Measurements from ENCODE around the gene IRAK2. TPM values are rescaled to one million over a fixed set of nuclear protein-coding genes. Genes with fewer than 3 reads are reported as not detected.
"Not testable (repeated sequence)": the region's sequence is repeated elsewhere in the genome, so short reads cannot be mapped to it uniquely, and the experiment has no call there.

IRAK2 gene
- total RNA-seq, 5 donors from 2014 or later (not counting 1 experiment from before 2014, with no cell fraction given): 2.9 to 5.0 (median 3.7) TPM

DNA sequence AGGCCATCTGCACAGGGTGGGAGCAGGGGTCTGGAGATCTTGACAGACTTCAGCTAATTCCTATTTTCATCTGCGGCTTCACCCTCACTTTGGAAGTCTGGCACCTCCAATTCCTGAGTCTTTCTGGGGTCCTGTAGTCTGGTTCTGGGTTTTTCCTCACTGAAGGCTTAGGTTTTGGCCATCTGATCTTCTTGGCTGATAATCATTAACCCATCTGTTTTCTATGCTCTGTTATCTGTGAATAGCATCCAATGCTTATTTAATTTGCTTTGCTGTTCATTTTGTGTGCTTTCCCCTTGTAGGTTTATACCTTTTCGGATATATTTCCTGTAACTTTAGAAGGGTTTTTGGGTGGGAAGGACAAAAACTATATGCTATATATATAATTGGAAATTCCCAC is 101.1 kb downstream of the IRAK2 start:
- DNase-seq (no peak), ATAC-seq (replicated peaks in 1 of 4) (no peak)
- no peaks in the 10 kb centered on the region for H3K27me3 Mint-ChIP-seq
- ChIA-PET POLR2A (interaction anchor here in 1 of 2 donors (0.6 to 0.7 kb wide), 2 partner anchors 15 to 22 kb away, joined by 5 to 9 read pairs; no protein-coding TSS in a partner anchor), CTCF (interaction anchor here in 1 of 2 donors (0.7 kb wide), 1 partner anchor 66 kb away, joined by 8 read pairs; no protein-coding TSS in a partner anchor)
- no CpG with 5 or more reads among the region's 2 CpGs for WGBS (ENCODE audit: insufficient coverage)
- H3K36me3 Mint-ChIP-seq: peaks cover 57% of the 10 kb centered on the region
- Histone ChIP-seq H3K4me3 (ENCODE audit: control insufficient read depth in 1 of 2, extremely low read depth in 1 of 2, low read length in 1 of 2) (no peak overlapping the region), H3K4me1 (ENCODE audit: control insufficient read depth in 1 of 2, extremely low read depth in 1 of 2, insufficient read depth in 2 of 2, low read length in 2 of 2) (peaks cover 28 to 57% of the 10 kb centered on the region in 2 experiments), H3K27me3 (replicated peaks in 1 of 2; ENCODE audit: control insufficient read depth in 2 of 2, extremely low read depth in 1 of 2, insufficient read depth in 2 of 2, low read length in 1 of 2) (no peaks in the 10 kb centered on the region), H3K36me3 (ENCODE audit: control insufficient read depth in 2 of 2, extremely low read depth in 1 of 2, insufficient read depth in 1 of 2, low read length in 1 of 2) (peaks cover 0 to 56% of the 10 kb centered on the region in 2 donors), H3K27ac (ENCODE audit: low read length) (no peak overlapping the region), H3K9me3 (no peaks in the 10 kb centered on the region)
- no peaks in the 10 kb centered on the region for H3K9me3 Mint-ChIP-seq
- peak overlapping the region; percentile 67 to 77 for H3K27ac Mint-ChIP-seq
- peak overlapping the region; percentile 17 to 42 (median 29) for H3K4me3 Mint-ChIP-seq
- peaks cover 81 to 85% (median 84%) of the 10 kb centered on the region in 3 donors for H3K4me1 Mint-ChIP-seq

DNA sequence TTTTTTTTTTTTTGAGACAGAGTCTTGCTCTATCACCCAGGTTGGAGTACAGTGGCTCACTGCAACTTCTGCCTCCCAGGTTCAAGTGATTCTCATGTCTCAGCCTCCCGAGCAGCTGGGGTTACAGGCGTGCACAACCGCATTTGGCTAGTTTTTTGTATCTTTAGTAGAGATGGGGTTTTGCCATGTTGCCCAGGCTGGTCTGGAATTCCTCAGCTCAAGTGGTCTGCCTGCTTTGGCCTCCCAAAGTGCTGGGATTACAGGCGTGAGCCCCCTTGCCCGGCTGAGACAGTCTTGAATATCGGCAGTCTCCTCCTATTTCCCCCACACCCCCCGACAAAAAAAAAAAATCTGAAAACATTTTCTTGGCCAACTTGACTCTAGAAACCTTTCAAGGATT is 102.2 kb downstream of the IRAK2 start:
- H3K27ac ChIP-seq (ENCODE audit: low read length); H3K9me3 ChIP-seq; H3K4me3 ChIP-seq (ENCODE audit: control insufficient read depth in 1 of 2, extremely low read depth in 1 of 2, low read length in 1 of 2); DNase-seq; H3K27me3 Mint-ChIP-seq; CTCF ChIA-PET; H3K27me3 ChIP-seq (replicated peaks in 1 of 2; ENCODE audit: control insufficient read depth in 2 of 2, extremely low read depth in 1 of 2, insufficient read depth in 2 of 2, low read length in 1 of 2); POLR2A ChIA-PET; ATAC-seq (replicated peaks in 1 of 4); H3K9me3 Mint-ChIP-seq: not testable (repeated sequence)
- Histone ChIP-seq H3K4me1 (ENCODE audit: control insufficient read depth in 1 of 2, extremely low read depth in 1 of 2, insufficient read depth in 2 of 2, low read length in 2 of 2) (peaks cover 28 to 58% of the 10 kb centered on the region in 2 experiments), H3K36me3 (ENCODE audit: control insufficient read depth in 2 of 2, extremely low read depth in 1 of 2, insufficient read depth in 1 of 2, low read length in 1 of 2) (peaks cover 0 to 61% of the 10 kb centered on the region in 2 donors)
- peak overlapping the region in 1 of 3 donors; percentile 31 for H3K4me3 Mint-ChIP-seq
- WGBS (ENCODE audit: insufficient coverage): 83% methylated on average over 1 of the region's 7 CpGs
- H3K36me3 Mint-ChIP-seq: peaks cover 56% of the 10 kb centered on the region
- H3K4me1 Mint-ChIP-seq: peaks cover 75 to 82% (median 80%) of the 10 kb centered on the region in 3 donors
- peak overlapping the region in 1 of 2 donors; percentile 15 for H3K27ac Mint-ChIP-seq

- H3K4me1 ChIP-seq (ENCODE audit: control insufficient read depth in 1 of 2, extremely low read depth in 1 of 2, insufficient read depth in 2 of 2, low read length in 2 of 2): peaks cover 32 to 59% of the 10 kb centered on the region in 2 experiments
- H3K4me3 Mint-ChIP-seq: no peak overlapping the region
- DNase-seq: no peak
- ChIA-PET CTCF (no interaction called here), POLR2A (interaction anchor here in 1 of 2 donors (0.6 kb wide), 1 partner anchor 82 kb away, joined by 4 read pairs; no protein-coding TSS in a partner anchor)
- no peak overlapping the region for H3K27ac ChIP-seq (ENCODE audit: low read length)
- ATAC-seq (replicated peaks in 1 of 4): no peak
- no peaks in the 10 kb centered on the region for H3K9me3 ChIP-seq
- H3K27me3 Mint-ChIP-seq: no peaks in the 10 kb centered on the region
- no peak overlapping the region for H3K4me3 ChIP-seq (ENCODE audit: control insufficient read depth in 1 of 2, extremely low read depth in 1 of 2, low read length in 1 of 2)
- H3K9me3 Mint-ChIP-seq: no peaks in the 10 kb centered on the region
- H3K36me3 ChIP-seq (ENCODE audit: control insufficient read depth in 2 of 2, extremely low read depth in 1 of 2, insufficient read depth in 1 of 2, low read length in 1 of 2): peaks cover 0 to 62% of the 10 kb centered on the region in 2 donors
- no peak overlapping the region for H3K27ac Mint-ChIP-seq
- peaks cover 54% of the 10 kb centered on the region for H3K36me3 Mint-ChIP-seq
- peaks cover 73 to 80% (median 78%) of the 10 kb centered on the region in 3 donors for H3K4me1 Mint-ChIP-seq
- no peaks in the 10 kb centered on the region for H3K27me3 ChIP-seq (replicated peaks in 1 of 2; ENCODE audit: control insufficient read depth in 2 of 2, extremely low read depth in 1 of 2, insufficient read depth in 2 of 2, low read length in 1 of 2)
Observed at GRCh38 chr3:10268116-10268515, 103.4 kb downstream of the IRAK2 start.

DNA sequence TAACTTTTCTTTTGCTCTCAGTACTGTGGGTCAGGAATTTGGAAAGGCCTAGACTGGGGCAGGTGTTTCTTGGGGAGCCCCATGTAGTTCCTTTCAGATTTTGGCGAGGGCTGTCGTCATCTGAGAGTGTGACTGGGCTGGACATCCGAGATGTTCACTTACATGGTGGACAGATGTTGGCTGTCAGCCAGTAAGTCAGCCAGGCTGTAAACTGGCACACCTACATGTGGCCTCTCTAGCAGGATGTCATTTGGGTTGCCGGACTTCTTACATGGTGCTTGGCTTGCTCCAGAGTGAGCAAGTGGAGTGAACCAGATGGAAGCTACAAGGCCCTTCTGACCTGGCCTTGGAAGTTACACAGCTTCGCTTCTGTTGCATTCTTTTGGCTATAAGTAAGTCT is 104.2 kb downstream of the IRAK2 start:
- Histone ChIP-seq H3K4me1 (ENCODE audit: control insufficient read depth in 1 of 2, extremely low read depth in 1 of 2, insufficient read depth in 2 of 2, low read length in 2 of 2) (peaks cover 34 to 62% of the 10 kb centered on the region in 2 experiments), H3K9me3 (no peaks in the 10 kb centered on the region), H3K36me3 (ENCODE audit: control insufficient read depth in 2 of 2, extremely low read depth in 1 of 2, insufficient read depth in 1 of 2, low read length in 1 of 2) (peaks cover 0 to 69% of the 10 kb centered on the region in 2 donors), H3K27ac (ENCODE audit: low read length) (no peak overlapping the region), H3K4me3 (ENCODE audit: control insufficient read depth in 1 of 2, extremely low read depth in 1 of 2, low read length in 1 of 2) (no peak overlapping the region), H3K27me3 (replicated peaks in 1 of 2; ENCODE audit: control insufficient read depth in 2 of 2, extremely low read depth in 1 of 2, insufficient read depth in 2 of 2, low read length in 1 of 2) (no peaks in the 10 kb centered on the region)
- WGBS (ENCODE audit: insufficient coverage): 100% methylated on average over 4 of the region's 5 CpGs
- DNase-seq: no peak
- Mint-ChIP-seq H3K4me3 (no peak overlapping the region), H3K4me1 (peaks cover 73 to 80% (median 76%) of the 10 kb centered on the region in 3 donors), H3K27me3 (no peaks in the 10 kb centered on the region), H3K27ac (peak overlapping the region; percentile 25 to 55), H3K36me3 (peaks cover 53% of the 10 kb centered on the region), H3K9me3 (no peaks in the 10 kb centered on the region)
- ChIA-PET CTCF (interaction anchor here in 1 of 2 donors (0.6 kb wide), 1 partner anchor 125 kb away, joined by 3 read pairs; no protein-coding TSS in a partner anchor), POLR2A (interaction anchor here in 1 of 2 donors (0.6 kb wide), 1 partner anchor 1483 kb away, joined by 3 read pairs; no protein-coding TSS in a partner anchor)
- no peak for ATAC-seq (replicated peaks in 1 of 4)

DNA sequence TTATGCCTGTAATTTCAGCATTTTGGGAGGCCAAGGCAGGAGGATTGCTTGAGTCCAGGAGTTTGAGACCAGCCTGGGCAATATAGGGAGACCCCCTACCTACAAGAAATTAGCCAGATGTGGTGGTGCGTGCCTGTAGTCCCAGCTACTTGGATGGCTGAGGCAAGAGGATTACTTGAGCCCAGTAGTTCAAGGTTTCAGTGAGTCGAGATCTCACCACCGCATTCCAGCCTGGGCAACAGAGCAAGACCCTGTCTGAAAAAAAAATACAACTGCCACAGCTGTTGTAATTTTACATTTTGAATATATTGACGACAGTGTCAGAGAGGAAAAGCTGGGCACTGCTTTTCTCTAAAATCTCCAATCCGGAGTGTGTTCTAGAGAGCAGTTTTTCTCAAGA is 104.7 kb downstream of the IRAK2 start:
- Histone ChIP-seq H3K36me3 (ENCODE audit: control insufficient read depth in 2 of 2, extremely low read depth in 1 of 2, insufficient read depth in 1 of 2, low read length in 1 of 2) (peaks cover 0 to 74% of the 10 kb centered on the region in 2 donors), H3K4me1 (ENCODE audit: control insufficient read depth in 1 of 2, extremely low read depth in 1 of 2, insufficient read depth in 2 of 2, low read length in 2 of 2) (peaks cover 33 to 61% of the 10 kb centered on the region in 2 experiments), H3K27me3 (replicated peaks in 1 of 2; ENCODE audit: control insufficient read depth in 2 of 2, extremely low read depth in 1 of 2, insufficient read depth in 2 of 2, low read length in 1 of 2) (no peaks in the 10 kb centered on the region), H3K9me3 (no peaks in the 10 kb centered on the region), H3K27ac (ENCODE audit: low read length) (no peak overlapping the region), H3K4me3 (ENCODE audit: control insufficient read depth in 1 of 2, extremely low read depth in 1 of 2, low read length in 1 of 2) (no peak overlapping the region)
- Mint-ChIP-seq H3K9me3 (no peaks in the 10 kb centered on the region), H3K27ac (no peak overlapping the region), H3K4me1 (peaks cover 73 to 80% (median 76%) of the 10 kb centered on the region in 3 donors), H3K36me3 (peaks cover 54% of the 10 kb centered on the region), H3K27me3 (no peaks in the 10 kb centered on the region), H3K4me3 (no peak overlapping the region)
- ChIA-PET CTCF (no interaction called here), POLR2A (interaction anchor here in 1 of 2 donors (0.6 kb wide), 1 partner anchor 1483 kb away, joined by 3 read pairs; no protein-coding TSS in a partner anchor)
- no peak for ATAC-seq (replicated peaks in 1 of 4)
- no peak for DNase-seq
- 100% methylated on average over 1 of the region's 5 CpGs for WGBS (ENCODE audit: insufficient coverage)

DNA sequence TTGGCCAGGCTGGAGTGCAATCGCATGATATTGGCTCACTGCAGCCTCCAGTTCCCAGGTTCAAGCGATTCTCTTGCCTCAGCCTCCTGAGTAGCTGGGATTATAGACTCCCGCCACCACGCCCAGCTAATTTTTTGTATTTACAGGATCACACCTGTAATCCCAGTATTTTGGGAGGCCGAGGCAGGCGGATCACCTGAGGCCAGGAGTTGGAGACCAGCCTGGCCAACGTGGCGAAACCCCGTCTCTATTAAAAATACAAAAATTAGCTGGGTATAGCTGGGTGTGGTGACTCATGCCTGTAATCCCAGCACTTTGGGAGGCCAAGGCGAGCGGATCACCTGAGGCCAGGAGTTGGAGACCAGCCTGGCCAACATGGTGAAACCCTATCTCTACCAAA is 107.8 kb downstream of the IRAK2 start:
- 93% methylated on average over 3 of the region's 11 CpGs for WGBS (ENCODE audit: insufficient coverage)
- not testable (repeated sequence) for DNase-seq; H3K9me3 Mint-ChIP-seq; H3K27me3 Mint-ChIP-seq; H3K27ac ChIP-seq (ENCODE audit: low read length); H3K9me3 ChIP-seq; H3K27me3 ChIP-seq (replicated peaks in 1 of 2; ENCODE audit: control insufficient read depth in 2 of 2, extremely low read depth in 1 of 2, insufficient read depth in 2 of 2, low read length in 1 of 2); H3K4me3 ChIP-seq (ENCODE audit: control insufficient read depth in 1 of 2, extremely low read depth in 1 of 2, low read length in 1 of 2); ATAC-seq (replicated peaks in 1 of 4); H3K27ac Mint-ChIP-seq
- ChIA-PET POLR2A (interaction anchor here in 1 of 2 donors (0.6 kb wide), 1 partner anchor 1866 kb away, joined by 3 read pairs; no protein-coding TSS in a partner anchor), CTCF (interaction anchor here (0.6 to 1.9 kb wide), 2 partner anchors 9 to 82 kb away, joined by 5 to 9 read pairs; no protein-coding TSS in a partner anchor)
- peak overlapping the region in 1 of 3 donors; percentile 69 for H3K4me3 Mint-ChIP-seq
- Histone ChIP-seq H3K36me3 (ENCODE audit: control insufficient read depth in 2 of 2, extremely low read depth in 1 of 2, insufficient read depth in 1 of 2, low read length in 1 of 2) (peaks cover 4 to 74% of the 10 kb centered on the region in 2 donors), H3K4me1 (ENCODE audit: control insufficient read depth in 1 of 2, extremely low read depth in 1 of 2, insufficient read depth in 2 of 2, low read length in 2 of 2) (peaks cover 25 to 50% of the 10 kb centered on the region in 2 experiments)
- peaks cover 53% of the 10 kb centered on the region for H3K36me3 Mint-ChIP-seq
- H3K4me1 Mint-ChIP-seq: peaks cover 58 to 71% (median 65%) of the 10 kb centered on the region in 3 donors
